HG03342 (cell line): ENCODE data around the gene QRICH2.
A peak's percentile ranks its signal among the peaks of the same experiment; 100 is the strongest.
"Not testable (repeated sequence)": the region's sequence is repeated elsewhere in the genome, so short reads cannot be mapped to it uniquely, and the experiment has no call there.

Experiments used
- ATAC-seq: cut with Tn5 transposase; IDR thresholded peaks from one replicate; pipeline ENCODE4 v1.9.1; 2021; ENCODE audit warnings: mild to moderate bottlenecking, moderate library complexity; ENCODE audit not compliant: unreplicated experiment

Gene QRICH2

DNA sequence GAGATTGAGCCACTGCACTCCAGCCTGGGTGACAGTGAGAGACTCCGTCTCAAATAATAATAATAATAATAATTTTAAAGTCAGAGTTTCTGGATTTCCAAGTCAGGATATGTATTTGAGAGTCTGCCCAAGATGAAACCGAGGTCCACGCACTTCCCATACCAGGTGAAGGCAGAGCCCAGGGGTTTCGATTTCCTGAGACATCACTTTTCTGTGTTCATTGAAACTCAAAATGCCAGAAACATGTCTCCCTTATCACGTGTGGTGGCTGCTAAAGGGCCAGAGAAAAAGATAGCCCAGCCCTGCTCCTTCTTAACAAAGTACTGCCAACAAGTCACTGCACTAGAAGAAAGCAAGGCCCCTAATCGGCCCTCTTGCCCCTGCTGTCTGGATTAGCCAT lies 57.9 kb downstream of the QRICH2 start:
- ATAC-seq: no peak

DNA sequence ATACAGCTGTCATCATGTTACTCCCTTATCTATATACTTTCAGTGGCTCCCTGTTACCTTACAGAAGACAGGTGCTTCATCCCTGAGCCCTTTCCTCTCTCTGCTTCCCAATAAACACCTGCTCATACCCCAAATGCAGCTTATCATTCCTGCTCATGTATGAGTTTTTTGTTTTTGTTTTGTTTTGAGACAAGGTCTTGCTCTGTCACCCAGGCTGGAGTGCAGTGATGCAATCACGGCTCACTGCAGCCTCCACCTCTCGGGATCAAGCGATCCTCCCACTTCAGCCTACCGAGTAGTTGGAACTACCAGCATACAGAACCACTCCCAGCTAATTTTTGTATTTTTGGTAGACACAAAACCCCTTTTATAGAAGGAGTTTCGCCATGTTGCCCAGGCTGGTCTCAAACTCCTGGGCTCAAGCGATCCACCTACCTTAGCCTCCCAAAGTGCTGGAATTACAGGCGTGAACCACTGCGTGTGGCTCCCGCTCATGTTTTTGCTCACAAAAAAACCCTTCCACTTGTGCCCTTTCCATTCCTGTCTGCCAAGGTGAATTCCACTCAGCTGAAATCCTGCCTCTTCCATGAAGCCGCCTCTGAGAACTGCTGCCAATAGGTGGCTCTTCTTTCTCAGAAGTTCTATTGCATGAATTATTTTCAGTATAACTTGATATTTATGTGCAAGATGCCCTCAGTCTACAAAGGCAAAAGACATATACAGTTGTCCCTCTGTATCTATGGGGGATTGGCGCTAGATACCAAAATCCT lies 59.9 kb downstream of the QRICH2 start:
- no peak for ATAC-seq

DNA sequence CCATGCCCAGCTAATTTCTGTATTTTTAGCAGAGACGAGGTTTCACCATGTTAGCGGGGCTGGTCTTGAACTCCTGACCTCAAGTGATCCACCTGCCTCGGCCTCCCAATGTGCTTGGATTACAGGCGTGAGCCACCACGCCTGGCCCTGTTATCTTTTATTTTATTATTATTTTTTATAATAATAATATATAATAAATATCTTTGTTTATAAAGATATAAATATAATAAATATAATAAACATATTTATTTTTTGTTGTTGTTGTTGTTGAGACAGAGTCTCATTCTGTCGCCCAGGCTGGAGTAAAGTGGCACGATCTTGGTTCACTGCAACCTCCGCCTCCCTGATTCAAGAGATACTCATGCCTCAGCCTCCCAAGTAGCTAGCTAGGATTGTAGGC lies 60.8 kb downstream of the QRICH2 start:
- ATAC-seq: no peak

DNA sequence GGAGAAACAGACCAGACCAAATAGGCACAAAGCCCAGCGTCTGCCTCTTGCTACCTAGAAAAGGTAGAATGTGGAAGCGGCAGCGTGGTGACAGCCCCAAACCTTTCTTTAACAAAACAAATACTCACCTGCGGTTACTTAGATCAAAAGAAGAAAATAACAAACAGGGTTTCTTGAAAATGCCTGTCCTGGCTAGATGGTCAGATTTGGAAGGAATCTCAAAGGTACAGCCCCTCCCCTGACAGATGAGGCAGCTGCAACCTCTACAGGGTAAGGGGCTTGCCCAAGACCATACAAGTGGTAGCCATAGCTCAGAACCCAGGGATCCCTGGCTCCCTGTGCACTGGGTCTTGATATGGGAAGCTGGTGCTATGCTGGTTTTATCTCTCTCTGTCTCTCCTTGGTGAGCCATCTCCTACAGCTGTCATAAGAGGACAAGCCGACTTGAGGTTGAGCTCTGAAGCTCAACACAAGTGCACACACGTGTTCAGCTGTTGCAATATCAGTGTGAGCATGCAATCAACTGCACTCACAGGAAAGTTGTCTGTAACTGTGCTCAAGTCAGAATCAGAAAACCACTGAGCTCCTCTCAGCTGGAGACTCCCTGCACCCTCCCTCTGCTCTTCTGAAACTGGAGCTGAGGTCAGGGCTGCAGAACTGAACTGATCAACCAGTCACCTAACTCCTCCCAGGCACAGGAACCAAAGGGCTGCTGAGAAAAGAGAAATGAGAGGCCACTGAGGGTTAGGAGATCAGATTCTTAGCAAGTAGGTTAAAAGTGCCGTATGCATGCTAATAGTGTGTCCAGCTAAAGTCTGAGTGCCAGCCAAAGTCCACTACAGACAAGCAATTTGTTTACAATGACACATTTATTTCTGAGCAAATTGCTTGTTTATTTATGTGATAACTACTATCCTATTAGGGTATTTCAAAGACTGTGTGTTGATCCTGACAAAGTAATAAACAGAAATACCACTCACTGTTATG lies 61.7 kb downstream of the QRICH2 start:
- ATAC-seq: peak; percentile 95

DNA sequence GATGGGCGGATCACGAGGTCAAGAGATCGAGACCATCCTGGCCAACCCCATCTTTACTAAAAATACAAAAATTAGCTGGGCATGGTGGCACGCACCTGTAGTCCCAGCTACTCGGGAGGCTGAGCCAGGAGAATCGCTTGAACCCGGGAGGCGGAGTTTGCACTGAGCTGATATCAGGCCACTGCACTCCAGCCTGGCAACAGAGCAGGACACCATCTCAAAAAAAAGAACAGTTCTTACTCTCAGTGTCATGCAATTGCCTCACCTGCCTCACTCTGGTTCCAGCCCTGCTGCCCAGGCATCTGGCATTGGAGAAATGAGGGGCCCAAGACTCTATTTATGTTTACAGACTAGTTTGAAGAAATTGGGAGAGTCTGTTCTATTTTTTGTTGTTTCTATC lies 63.4 kb downstream of the QRICH2 start:
- not testable (repeated sequence) for ATAC-seq

DNA sequence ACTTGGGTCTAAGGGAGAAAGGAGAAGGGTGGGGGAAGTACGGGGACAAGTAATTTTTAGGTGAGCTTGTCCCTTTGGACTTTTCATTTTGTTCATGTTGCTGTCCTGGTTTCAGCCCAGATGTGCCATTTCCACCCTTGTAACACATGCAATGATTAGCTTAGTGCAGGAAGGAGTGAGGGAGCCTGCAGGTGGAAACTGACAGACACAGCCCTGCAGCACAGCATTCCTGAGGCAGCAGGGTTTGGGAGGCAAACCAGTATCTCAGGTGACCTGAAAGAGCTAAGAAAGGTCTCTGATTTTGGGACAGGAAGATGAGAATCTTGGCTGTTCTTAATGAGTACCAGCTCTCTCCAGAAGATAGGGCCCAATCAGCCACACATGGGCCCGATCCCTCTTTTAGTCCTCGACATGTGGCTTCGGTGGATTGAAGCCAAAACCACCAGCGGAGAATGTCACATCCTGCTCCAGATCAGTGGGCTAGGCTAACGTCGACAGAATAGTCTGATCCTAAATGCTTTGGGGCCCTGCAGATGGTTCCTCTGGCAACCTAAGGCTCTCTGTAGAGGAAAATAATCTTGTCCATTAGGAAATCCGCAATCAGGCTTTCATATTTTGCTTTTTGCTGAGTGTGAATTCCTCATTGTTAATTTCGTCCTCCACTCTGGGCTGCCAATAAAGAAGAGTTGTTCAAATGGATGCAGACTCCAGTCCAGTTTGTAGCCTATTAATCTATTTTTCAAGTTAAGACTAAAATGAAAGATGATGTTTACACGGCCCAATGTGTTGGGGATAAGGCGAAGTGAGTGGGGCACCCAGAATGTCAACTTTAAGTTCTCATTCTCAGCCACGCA lies 64.0 kb downstream of the QRICH2 start:
- ATAC-seq: no peak

DNA sequence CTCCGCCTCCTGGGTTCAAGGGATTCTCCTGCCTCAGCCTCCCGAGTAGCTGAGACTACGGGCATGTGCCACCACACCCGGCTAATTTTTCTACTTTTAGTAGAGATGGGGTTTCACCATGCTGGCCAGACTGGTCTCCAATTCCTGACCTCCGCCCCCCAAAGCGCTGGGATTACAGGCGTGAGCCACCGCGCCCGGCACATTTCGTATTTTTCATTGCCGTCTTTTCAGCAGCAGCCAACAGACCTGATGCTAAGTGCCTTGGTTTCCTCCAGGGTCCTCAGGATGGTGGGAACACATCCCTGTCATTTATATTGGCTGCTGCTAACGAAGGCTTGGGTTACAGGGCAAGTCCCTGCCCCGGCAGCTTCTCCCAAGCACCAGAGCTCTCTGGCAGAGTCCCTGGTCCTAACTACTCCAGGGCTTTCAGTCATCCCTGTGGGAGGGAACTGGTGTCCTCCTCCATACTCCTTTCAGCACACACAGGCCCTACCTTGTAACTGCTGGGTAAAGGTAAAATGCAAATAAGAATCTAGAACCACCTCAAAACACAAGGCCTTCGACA lies 66.3 kb downstream of the QRICH2 start:
- no peak for ATAC-seq

DNA sequence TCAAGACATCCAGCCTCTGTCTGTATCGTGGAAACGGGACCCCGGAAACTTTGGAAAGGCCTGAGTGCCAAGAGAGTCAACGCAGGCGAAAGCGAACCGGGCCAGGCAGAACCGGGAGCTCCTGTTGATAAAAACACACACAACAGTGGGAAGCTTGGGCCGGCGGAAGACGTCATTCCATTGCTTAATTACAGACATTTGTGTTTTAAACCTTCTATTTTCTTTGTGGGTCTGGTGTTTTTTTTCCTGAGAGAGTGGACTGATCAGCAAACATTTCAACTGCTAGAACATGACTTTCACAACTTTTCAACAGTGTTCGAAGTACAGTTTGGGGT lies 66.9 kb downstream of the QRICH2 start:
- ATAC-seq: no peak

DNA sequence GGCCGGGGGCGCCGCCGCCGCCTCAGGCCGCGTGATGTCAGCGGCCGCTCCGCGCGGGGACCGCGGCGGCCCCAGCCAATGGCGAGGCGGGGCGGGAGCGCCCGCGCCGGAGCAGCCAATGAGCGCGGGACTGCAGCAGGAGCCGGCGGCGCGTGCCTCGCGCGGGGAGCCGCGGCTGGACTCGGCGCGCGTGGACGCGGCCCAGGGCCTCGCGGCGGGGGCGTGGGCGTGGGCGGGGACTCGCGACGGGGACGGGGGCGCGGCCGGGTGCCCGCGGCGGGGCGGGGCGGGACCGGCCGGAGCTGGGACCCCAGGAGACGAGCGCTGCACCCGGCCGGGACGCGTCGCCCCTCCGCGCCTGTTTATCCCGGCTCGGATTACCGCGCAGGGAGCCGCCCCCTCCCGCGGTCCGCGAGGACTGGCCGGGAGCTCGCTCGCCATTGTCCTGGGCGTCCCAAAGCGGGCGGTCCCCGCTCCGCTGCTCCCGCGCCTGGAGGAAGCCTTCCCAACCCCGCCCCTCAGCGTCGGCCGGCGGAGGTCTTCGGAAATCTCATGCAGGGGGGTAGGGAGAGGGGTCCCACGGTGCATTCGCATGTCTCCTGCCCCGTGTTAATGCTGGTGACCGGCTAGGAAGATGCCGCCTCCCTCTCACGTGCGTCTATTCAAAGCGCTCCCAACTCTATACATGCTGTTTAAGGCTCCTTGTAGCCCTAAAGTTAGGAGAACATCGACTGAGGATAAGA lies 67.4 kb downstream of the QRICH2 start, which contains the start of gene RNF157:
Gene RNF157, minus strand, starts transcription at position 33 of the 743 bp plus-strand sequence. CDS start 253 bp downstream, outside the sequence.
- ATAC-seq: peak; percentile 56

DNA sequence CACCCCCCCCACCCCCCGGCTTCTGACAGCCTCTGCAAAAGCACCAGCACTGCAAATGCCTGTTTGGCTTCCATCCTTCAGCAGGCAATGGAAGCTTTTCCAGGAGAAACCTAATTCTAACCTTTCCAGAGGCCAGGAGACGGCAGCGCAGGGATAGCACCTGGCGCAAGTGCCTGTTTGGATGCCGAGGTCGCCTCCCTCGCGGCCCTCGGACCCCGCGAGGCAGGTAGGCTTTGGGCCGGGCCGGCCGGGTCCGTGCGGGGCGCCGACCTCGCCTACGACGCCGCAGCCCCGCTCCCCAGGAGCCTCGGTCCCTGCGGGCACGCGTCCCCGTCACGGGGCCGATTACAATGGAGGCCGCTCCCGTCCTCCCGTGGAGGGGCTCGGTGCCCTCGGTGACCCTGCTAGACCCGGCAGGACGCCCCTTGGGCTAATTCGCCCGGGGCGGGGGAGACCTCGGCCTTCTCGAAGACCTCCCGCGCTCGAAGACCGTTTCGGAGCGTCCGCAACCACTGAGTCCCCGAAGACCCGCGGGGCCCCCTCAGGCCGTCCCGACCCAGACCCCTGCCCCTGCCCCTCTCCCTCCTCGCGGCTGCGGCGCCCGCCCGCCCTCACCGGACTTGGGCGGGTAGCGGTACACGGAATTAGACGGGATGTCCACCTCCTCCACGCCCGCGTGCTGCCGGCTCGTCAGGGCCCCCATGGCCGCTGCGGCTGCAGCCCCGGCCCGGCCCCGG lies 68.4 kb downstream of the QRICH2 start:
- peak; percentile 15 for ATAC-seq

DNA sequence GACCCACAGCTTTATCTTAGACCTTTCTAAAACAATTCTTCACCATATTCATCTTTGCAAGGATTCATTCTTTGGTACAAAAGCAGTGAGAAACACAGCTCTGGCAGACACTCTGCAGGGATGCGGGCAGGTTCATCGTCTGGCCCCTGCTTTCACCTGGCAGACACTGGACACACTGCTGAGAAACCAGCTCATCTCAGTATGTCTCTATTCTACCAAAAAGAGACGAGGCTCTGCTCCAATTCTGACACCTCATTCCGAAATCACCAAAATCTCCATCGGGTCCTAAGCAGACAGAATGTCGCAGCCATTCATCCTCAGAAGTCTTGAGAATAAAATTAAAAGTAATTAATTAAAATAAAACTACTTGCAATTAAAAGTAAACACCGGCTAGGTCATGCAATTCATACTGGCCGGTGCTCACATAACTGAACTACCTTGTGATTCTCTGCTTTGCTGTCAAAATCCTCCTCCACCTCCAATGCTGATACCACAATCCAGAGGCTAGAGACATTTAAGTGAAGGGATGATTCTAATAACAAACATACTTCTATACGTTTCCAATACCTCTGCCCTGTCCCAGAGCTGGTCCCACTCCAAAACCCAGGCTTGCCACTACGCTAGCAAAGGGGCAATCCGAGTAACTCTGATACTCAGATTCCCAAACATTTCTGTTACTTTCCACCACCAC lies 69.1 kb downstream of the QRICH2 start:
- ATAC-seq: no peak

DNA sequence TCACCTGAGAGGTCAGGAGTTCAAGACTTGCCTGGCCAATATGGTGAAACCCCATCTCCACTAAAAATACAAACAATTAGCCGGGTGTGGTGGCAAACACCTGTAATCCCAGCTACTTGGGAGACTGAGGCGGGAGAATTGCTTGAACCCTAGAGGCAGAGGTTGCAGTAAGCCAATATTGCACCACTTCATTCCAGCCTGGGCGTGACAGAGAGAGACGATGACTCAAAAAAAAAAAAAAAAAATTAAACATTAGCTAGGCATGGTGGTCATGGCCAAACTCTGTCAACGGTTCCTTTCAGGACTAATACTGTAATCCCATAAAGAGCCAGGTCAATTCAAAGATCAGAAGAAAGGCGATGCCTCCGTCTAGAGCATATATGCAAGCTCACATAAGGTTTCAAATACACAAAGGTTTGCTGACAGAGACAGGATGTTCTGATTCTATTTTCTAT lies 70.2 kb downstream of the QRICH2 start:
- no peak for ATAC-seq

DNA sequence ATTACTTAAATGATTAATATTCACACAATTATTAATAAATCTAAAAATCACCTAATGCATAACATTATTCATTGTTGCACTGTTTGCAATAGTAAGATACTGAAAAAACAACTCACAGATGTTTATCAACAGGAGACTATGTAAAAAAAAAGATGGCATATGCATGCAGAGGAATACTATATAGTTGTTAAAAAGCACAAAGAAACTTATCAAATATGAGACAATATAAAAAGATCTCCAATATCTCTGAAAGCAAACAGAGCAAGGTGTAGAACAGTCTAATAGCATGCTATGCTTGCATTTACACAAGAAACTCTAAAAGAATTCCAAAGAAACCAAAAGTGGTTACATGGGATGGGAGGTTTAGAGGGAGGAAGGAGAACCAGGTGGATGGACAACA lies 71.5 kb downstream of the QRICH2 start:
- ATAC-seq: no peak

DNA sequence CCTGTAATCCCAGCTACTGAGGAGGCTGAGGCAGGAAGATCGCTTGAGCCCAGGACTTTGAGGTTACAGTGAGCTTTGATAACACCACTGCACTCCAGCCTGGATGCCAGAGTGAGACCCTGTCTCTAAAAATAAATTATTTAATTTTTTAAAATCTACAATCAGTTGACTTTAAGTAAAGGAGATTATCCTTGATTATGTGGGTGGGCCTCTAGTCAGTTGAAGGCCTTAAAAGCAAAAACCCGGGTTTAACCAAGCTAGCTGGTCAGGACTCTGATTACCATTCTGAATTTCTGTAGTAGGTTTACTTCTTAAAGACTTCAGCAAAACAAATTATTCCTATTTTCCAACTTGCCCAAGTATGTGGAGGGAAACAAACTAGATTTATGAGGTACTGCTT lies 72.2 kb downstream of the QRICH2 start:
- no peak for ATAC-seq

DNA sequence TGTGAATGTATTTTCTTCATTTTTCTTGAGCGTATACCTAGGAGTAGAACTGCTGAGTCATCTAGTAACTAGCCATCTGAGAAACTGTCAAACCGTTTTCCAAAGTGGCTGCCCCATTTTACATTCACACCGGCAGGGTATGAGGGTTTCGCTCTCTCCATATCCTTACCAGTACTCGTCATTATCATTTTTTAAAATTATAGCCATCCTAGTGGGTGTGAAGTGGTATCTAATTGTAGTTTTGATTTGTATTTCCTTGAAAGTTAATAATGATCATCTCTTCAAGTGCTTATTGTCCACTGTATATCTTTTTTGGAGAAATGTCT lies 73.8 kb downstream of the QRICH2 start:
- no peak for ATAC-seq

DNA sequence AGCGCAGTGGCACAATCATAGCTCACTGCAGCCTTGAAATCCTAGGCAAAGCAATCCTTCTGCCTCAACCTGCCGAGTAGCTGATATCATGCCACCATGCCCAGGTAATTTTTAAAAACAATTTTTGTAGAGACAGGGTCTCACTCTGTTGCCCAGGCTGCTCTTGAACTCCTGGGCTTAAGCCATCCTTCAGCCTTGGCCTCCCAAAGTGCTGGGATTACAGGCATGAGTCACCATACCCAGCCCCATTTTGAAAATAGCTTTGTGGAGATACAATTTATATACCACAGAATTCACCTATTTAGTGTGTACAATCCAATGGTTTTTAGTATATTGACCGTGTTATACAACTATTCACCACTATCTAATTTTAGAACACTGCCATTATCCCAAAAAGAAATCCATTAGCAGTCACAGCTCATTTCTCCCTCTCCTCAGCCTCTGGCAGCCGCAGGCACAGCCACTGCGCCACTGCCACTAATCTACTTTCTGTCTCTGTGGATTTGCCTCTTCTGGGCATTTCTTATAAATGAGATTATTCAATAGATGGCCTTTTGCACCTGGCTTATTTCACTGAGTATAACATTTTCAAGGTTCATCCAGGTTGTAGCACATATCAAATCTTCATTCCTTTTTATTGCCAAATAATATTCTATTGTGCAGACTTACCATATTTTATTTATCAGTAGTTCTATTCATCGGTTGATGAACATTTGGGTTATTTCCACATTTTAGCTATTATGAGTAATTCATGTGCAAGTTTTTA lies 74.3 kb downstream of the QRICH2 start:
- no peak for ATAC-seq

DNA sequence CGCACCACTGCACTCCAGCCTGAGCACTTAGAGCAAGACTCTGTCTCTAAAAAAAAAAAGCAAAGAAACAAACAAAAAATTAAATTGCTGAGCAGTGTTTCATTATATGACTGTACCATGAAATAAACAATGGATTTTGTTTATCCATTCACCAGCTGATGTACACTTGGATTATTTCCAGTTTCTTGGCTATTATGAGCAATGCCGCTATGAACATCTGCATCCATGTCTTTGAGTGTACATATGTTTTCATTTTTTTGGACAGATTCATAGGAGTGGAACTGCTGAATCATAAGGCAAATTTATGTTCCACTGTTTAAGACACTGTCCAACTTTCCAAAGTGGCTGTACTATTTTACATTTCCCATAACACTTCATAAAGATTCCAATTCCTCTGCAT lies 75.7 kb downstream of the QRICH2 start:
- ATAC-seq: no peak

DNA sequence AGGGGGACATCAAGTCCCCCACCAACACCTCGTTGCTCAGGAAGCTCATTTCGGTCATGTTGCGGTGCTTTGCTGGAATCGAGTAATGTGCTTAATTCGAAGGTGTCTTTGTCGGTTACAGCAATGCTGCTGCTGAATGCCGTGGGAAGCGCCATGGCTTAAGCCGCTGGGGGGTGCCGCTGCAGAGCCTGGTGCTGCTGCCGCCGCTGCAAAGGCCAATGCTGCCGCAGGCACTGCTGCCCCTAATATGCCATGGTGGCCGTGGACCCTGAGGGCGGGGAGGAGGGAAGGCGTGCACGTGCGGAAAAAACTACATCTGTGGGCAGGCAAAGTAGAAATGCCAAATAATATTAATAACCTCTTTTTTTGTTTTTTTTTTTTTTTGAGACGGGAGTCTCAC lies 81.3 kb downstream of the QRICH2 start:
- not testable (repeated sequence) for ATAC-seq
